Ovary (tissue), 9 donors: ENCODE data around the gene RPTOR. TPM values are rescaled to one million over a fixed set of nuclear protein-coding genes. Genes with fewer than 3 reads are reported as not detected.
A peak's percentile ranks its signal among the peaks of the same experiment; 100 is the strongest.

Experiments used
- DNase-seq, 5 donors: peaks; one replicate each; pipeline ENCODE4 v3.0.0-alpha.2; 2019 to 2020
- H3K27ac ChIP-seq, 2 donors: fragments of 200-600 bp; one replicate each; pipeline versions ENCODE4 v1.5.1 to v1.8.0; 2019 to 2022
- H3K27me3 ChIP-seq: fragments of 200-600 bp; one replicate; pipeline ENCODE4 v1.8.0; 2022
- H3K36me3 ChIP-seq: fragments of 200-600 bp; sonication (generic); one replicate; pipeline ENCODE4 v1.5.1; 2019
- H3K4me1 ChIP-seq: one replicate; pipeline ENCODE4 v1.8.1; 2013; ENCODE audit warnings: mild to moderate bottlenecking, moderate library complexity; ENCODE audit not compliant: insufficient read depth
- H3K4me3 ChIP-seq: fragments of 200-600 bp; sonication (generic); one replicate; pipeline ENCODE4 v1.5.1; 2017
- H3K9me3 ChIP-seq, 2 donors: fragments of 200-600 bp in 1 of 2; sonication (generic) in 1 of 2; one replicate each; pipeline versions ENCODE4 v1.5.1 to v1.8.1; 2013 to 2019; ENCODE audit warnings: mild to moderate bottlenecking in 1 of 2, moderate library complexity in 1 of 2
- CTCF ChIP-seq, 3 donors: fragments of 450-650 bp in 2 of 3; fragments of 200-600 bp in 1 of 3; IDR thresholded peaks; one replicate each; pipeline versions ENCODE4 v1.5.1 to v1.8.0; 2016 to 2022; ENCODE audit warnings: antibody characterized with exemption in 3 of 3, mild to moderate bottlenecking in 1 of 3
- EP300 ChIP-seq: sonication (generic); formaldehyde crosslinking; IDR thresholded peaks from one replicate; pipeline ENCODE4 v1.6.1; 2017; ENCODE audit warnings: antibody characterized with exemption
- POLR2A ChIP-seq: fragments of 450-650 bp; IDR thresholded peaks from one replicate; pipeline ENCODE4 v1.6.1; 2017; ENCODE audit warnings: antibody characterized with exemption, mild to moderate bottlenecking, moderate library complexity
- WGBS, 3 donors: extraction: QIAGEN DNeasy Blood & Tissue Kit in 1 of 3; methylation state at CpG; one replicate each; pipeline versions ENCODE4 v1.1.5 to v1.1.7; 2013 to 2017; 5-methylcytosine and 5-hydroxymethylcytosine counted together
- intact Hi-C, 4 donors: fragments of 100-400 bp; cut with DNase I; formaldehyde crosslinking; loops; one replicate each; pipeline versions ENCODE4 v1.11.0 to v1.15.1; 2022 to 2023
- polyA plus RNA-seq, 2 donors: library from polyadenylated mRNA; stranded (reverse); fragments of 200-250 nt in 1 of 2; fragments of 350-450 nt in 1 of 2; fragmentation: Illumina TruSeq in 1 of 2; extraction: RNeasy Lipid Tissue Mini Kit (QIAGEN cat#74804) in 1 of 2; gene quantifications; one replicate each; pipeline ENCODE4 v1.2.3, GENCODE V29; 2013 to 2014
- total RNA-seq, 7 donors: library from RNA; depleted of rRNA in 2 of 7; stranded (reverse); fragments of >200 nt in 2 of 7; fragmentation: NEBNext Ultra II Directional in 3 of 7; extraction: Animal tissue kit (Norgen Biotek cat#: 25700) in 3 of 7; gene quantifications; one replicate each; pipeline versions ENCODE4 v1.1.0 to v1.2.4, GENCODE V29; 2016 to 2023
- donor health status: DM: no; HTN: no; CAD: no; lungs with moderate emphysema.
- donor health status: DM: no; HTN: no; CAD: no.
- donor health status: Bipolar disorder and iron deficiency.
- donor health status: DM: yes; HTN: yes; CAD: no.
- donor health status: DM: no; HTN: no; CAD: no.
- donor health status: DM: yes; HTN: yes; CAD: no.

Gene RPTOR
- total and polyA plus RNA-seq, 9 donors = 11.1 to 41.9 (median 27.9) TPM

- Histone ChIP-seq H3K36me3 (no peaks in the 10 kb centered on the region), H3K4me3 (no peak overlapping the region), H3K9me3 (no peaks in the 10 kb centered on the region), H3K27ac (no peak overlapping the region), H3K27me3 (no peaks in the 10 kb centered on the region), H3K4me1 (peaks cover 4% of the 10 kb centered on the region)
- intact Hi-C loops = loop anchor here in 1 of 4 donors (10.0 kb wide), 1 partner anchor 64 kb away; no protein-coding TSS in a partner anchor
- WGBS, 3 donors = 84 to 87% (median 87%) methylated on average over 30 of the region's 30 CpGs
- no peak for DNase-seq
- no peak for TF ChIP-seq POLR2A
Observed at GRCh38 chr17:80838311-80839025, 293.8 kb downstream of the RPTOR start.

GRCh38 chr17:80839026-80839345 is 294.3 kb downstream of the RPTOR start:
- no peak for DNase-seq
- Histone ChIP-seq H3K4me3 (no peak overlapping the region), H3K4me1 (peaks cover 3% of the 10 kb centered on the region), H3K27ac (no peak overlapping the region), H3K36me3 (no peaks in the 10 kb centered on the region), H3K9me3 (no peaks in the 10 kb centered on the region), H3K27me3 (no peaks in the 10 kb centered on the region)
- TF ChIP-seq POLR2A (no peak), EP300 (no peak), CTCF (IDR thresholded peaks at IDR 0.05) (no peak)
- intact Hi-C loops = loop anchor here in 1 of 4 donors (10.0 kb wide), 1 partner anchor 64 kb away; no protein-coding TSS in a partner anchor
- WGBS, 3 donors = 66 to 75% (median 74%) methylated on average over 11 of the region's 11 CpGs

DNA sequence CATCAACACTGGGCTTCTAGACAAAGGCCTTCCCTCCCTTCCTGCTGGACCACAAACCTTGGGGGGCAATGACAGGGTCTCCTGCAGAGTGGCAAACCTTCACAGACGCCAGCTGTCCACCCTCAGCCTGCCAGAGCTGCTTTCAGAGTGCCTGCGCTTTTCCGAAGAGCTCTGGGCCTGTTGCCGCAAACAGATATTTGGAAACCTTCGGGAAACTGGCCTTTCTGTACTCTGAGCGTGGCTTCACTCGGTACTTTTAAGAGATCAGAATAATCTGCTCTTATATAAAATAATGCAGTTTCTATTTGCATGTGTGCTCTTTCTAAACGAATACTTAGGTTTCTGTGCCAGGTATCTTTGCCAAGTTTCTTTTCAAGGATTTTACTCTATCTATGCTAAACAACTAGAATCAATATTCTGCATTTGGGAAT is 294.9 kb downstream of the RPTOR start:
- DNase-seq = no peak
- no peak for TF ChIP-seq CTCF (IDR thresholded peaks at IDR 0.05)
- TF ChIP-seq EP300 = no peak
- TF ChIP-seq POLR2A = no peak
- intact Hi-C loops = loop anchor here in 1 of 4 donors (10.0 kb wide), 1 partner anchor 65 kb away; no protein-coding TSS in a partner anchor
- Histone ChIP-seq H3K9me3 (no peaks in the 10 kb centered on the region), H3K27me3 (no peaks in the 10 kb centered on the region), H3K27ac (peak overlapping the region in 1 of 2 donors; percentile 26), H3K4me3 (no peak overlapping the region), H3K4me1 (peaks cover 2% of the 10 kb centered on the region), H3K36me3 (no peaks in the 10 kb centered on the region)
- 19 to 45% (median 32%) methylated on average over 8 of the region's 8 CpGs for WGBS, 3 donors

DNA sequence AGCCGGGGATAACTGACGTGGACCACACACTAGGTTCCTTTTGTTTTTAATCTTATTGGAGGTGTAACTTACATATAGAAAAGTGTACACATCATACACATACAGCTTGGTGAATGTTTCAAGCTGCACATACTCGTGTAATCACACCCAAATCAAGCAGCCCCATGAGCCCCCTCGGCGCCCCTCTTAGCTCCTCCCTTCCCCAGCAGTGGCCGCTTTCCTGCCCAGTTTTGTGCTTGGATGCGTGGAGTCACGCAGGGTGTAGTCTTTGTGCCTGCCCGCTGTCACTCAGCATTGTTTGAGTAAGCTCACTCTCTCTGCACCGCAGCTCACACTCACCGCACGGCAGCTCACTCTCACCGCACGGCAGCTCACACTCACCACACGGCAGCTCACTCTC is 295.3 kb downstream of the RPTOR start:
- TF ChIP-seq EP300 = no peak
- no peak for TF ChIP-seq POLR2A
- no peak for TF ChIP-seq CTCF (IDR thresholded peaks at IDR 0.05)
- 57 to 83% (median 70%) methylated on average over 15 of the region's 15 CpGs for WGBS, 3 donors
- no peaks in the 10 kb centered on the region for H3K4me1 ChIP-seq
- no peaks in the 10 kb centered on the region for H3K27me3 ChIP-seq
- no peak for DNase-seq
- peak overlapping the region in 1 of 2 donors; percentile 26 for H3K27ac ChIP-seq
- H3K4me3 ChIP-seq = no peak overlapping the region
- H3K36me3 ChIP-seq = no peaks in the 10 kb centered on the region
- intact Hi-C loops = loop anchor here in 1 of 4 donors (10.0 kb wide), 1 partner anchor 65 kb away; no protein-coding TSS in a partner anchor
- no peaks in the 10 kb centered on the region for H3K9me3 ChIP-seq

GRCh38 chr17:80842456-80843013 is 297.9 kb downstream of the RPTOR start:
- Histone ChIP-seq H3K27ac (no peak overlapping the region), H3K36me3 (no peaks in the 10 kb centered on the region), H3K4me3 (no peak overlapping the region), H3K27me3 (no peaks in the 10 kb centered on the region), H3K9me3 (no peaks in the 10 kb centered on the region), H3K4me1 (no peaks in the 10 kb centered on the region)
- 90 to 93% (median 93%) methylated on average over 15 of the region's 15 CpGs for WGBS, 3 donors
- TF ChIP-seq CTCF (IDR thresholded peaks at IDR 0.05) (no peak), EP300 (no peak), POLR2A (no peak)
- peak in 1 of 5 donors; percentile 10 for DNase-seq
- intact Hi-C loops = no loop called here
